Choroid plexus epithelial cell (primary cell): ENCODE measurements around the gene OCRL.
"Not testable (repeated sequence)": the region's sequence is repeated elsewhere in the genome, so short reads cannot be mapped to it uniquely, and the experiment has no call there.

Experiments used
- DNase-seq: peaks from one replicate; pipeline ENCODE4 v3.0.0-alpha.2; 2010; ENCODE audit warnings: low read depth
- H3K4me3 ChIP-seq: 2 replicates; pipeline ENCODE4 v1.5.1; 2011; ENCODE audit warnings: low read depth, mild to moderate bottlenecking, control low read depth, low read length, moderate library complexity
- TF ChIP-seq, protein P1 (sequence below): conservative IDR thresholded peaks from 2 replicates; pipeline ENCODE4 v1.5.1; 2011; ENCODE audit warnings: low read depth, mild to moderate bottlenecking, control low read depth, inconsistent platforms, low read length, moderate library complexity

Gene OCRL

DNA sequence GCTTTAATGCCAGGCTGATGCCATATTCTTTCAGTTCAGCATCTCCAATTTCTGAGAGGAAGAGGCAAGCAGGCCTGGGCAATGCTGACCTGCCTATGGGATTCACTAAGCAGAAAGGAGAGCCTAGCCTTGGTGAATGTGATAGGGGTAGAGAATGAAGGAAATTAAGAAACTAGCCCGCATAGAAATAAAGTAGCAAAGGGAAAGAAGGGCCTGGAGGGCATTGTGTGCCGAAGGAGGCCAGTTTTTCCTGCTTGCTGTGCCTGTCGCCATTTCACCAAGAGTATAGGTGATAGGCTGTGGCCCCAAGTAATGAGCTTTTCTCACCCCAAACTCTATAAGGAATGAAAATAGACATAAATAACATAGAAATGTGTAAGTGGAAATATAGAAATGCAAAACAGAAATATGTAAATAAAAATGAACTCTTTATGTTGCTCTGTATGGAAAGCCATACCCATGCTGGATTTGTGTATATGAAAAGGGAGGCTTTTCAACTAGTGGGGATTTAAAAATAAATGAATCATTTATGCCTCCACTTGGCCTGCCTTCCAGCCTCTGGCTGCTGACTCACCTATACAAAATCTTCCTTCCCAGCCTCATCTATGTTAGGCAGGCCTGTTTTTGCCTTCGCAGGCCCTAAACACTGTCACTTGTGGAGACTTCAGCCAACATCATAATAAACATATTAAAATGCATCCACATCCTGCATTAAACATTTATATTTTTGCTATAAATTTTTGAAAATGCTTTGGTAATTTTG is 5.1 kb upstream of the OCRL start:
- TF ChIP-seq, protein P1, sequence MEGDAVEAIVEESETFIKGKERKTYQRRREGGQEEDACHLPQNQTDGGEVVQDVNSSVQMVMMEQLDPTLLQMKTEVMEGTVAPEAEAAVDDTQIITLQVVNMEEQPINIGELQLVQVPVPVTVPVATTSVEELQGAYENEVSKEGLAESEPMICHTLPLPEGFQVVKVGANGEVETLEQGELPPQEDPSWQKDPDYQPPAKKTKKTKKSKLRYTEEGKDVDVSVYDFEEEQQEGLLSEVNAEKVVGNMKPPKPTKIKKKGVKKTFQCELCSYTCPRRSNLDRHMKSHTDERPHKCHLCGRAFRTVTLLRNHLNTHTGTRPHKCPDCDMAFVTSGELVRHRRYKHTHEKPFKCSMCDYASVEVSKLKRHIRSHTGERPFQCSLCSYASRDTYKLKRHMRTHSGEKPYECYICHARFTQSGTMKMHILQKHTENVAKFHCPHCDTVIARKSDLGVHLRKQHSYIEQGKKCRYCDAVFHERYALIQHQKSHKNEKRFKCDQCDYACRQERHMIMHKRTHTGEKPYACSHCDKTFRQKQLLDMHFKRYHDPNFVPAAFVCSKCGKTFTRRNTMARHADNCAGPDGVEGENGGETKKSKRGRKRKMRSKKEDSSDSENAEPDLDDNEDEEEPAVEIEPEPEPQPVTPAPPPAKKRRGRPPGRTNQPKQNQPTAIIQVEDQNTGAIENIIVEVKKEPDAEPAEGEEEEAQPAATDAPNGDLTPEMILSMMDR, result no peak
- H3K4me3 ChIP-seq, result no peak overlapping the region
- no peak for DNase-seq

DNA sequence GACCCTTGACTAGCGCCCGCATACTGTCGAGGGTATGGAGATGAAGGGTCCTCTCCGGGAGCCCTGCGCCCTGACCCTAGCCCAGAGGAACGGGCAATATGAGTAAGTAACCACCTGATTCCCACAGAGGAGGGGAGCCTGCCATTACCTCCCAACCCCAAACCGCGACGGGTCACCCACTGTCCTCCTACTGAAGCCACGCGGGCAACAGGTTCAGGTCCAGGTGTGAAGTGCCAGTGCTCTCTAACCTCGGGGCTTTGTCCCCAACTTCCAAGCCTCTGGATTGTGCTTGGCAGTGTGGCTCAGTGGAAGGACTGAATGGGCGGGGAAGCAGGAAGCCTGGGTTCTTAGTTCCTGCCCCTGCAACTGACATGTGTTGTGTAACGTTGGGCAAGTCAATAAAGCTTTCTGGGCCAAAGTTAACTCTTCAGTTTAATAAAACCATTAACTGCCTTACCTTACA is 694 bp downstream of the OCRL start:
- no peak for DNase-seq
- TF ChIP-seq, protein P1, result no peak
- H3K4me3 ChIP-seq, result peak overlapping the region; percentile 73

DNA sequence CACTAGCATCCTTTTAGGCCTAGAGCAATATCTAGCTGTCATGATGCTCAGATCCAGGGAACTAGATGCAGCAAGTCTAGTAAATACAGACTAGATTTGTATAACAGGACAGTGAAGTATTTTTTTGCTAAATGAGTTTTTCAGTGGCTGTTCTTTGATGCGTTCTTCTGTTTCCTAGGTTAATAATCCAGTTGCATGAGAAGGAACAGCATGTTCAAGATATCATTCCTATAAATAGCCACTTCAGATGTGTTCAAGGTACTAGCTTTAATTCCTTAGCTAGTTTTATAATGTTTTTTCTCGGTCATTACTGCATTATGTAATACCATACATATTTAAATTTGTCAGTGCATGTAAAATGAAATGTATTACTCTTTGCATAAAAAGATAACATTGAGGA is 4.7 kb downstream of the OCRL start:
- TF ChIP-seq, protein P1, result no peak
- no peak overlapping the region for H3K4me3 ChIP-seq
- DNase-seq, result no peak

DNA sequence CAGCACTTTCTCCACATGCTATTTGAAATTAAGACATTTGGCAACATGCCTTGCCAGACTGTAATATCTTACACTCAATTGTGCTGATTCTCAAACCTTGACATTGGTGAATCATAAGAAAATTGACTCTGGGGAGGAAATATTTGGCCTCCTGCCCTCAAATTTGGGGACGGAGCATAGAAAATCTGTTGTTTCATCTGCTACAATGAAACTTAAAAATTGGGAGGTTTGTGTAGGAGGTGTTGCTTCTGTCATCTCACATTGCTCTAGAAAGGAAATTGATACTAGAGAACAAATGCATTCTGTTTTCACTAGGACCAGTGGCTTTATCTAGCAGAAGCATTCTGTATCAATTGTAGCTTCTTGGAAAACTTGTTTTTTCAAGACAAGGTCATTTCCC is 5.3 kb downstream of the OCRL start:
- no peak overlapping the region for H3K4me3 ChIP-seq
- DNase-seq, result no peak
- TF ChIP-seq, protein P1, result no peak

DNA sequence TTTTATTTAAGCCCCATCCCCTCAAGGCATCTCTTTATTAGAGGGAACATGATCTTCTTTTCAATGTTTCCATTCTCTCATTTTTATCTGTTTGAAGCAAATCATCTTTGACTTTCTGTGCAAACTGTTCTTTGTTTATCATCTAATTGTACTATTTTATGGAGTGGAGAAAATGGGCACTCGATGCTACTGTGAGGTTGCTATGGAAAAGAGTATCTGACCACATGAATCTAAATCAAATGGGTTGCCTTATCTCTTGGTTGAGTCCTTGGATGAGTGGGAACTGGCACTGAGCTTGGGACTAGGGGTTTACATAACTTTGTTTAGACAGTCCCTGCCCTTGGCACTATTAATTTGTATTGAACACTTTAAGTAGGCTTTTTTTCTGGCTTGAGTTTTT is 9.1 kb downstream of the OCRL start:
- DNase-seq, result no peak
- H3K4me3 ChIP-seq, result no peak overlapping the region
- TF ChIP-seq, protein P1, result no peak

DNA sequence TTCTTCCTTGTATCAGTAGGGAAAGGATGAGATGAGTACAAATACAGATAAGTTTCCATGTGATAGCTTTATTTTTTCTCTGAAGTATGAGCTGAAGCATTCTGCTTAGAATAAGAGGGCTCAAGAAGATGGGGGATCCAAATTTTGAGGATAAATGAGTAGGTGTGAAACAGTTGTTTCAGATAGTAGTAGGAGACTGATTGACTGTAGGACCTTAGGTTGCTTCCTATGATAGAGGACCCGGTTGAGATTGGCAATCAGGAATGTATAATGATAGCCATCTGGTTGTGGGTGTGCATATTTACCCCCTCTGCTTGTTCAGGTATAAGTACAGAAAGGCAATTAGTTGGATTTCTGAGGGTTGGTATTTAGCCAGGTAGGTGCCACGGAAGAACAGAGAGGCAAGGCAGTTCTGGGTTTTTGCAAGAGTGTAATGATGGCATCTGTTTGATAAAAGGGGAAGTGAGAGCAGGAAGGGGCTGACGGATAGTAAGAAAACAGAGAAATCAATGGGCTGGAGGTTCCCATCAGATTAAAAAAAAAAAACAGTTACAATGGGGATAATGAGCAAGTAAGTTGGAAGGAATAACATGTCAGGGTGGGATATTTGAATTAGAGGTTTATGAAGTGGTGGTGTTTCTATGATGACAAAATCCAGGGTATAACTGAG is 13.7 kb downstream of the OCRL start:
- TF ChIP-seq, protein P1, result no peak
- no peak overlapping the region for H3K4me3 ChIP-seq
- DNase-seq, result no peak

DNA sequence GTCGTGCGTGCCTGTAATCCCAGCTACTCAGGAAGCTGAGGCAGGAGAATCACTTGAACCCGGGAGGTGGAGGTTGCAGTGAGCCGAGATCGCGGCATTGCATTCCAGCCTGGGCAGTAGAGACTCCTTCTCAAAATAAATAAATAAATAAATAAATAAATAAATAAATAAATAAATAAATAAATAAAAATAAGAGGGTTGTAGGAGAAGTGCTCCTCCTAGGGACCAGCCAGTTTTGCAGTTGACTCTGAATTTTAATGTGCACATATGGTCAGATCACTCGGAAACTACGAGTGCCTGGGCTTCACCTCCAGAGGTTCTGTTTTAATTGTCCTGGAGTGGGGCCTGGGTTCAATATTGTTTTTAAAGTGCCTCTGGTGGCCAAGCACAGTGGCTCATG is 14.8 kb downstream of the OCRL start:
- TF ChIP-seq, protein P1, result peak; percentile 23
- not testable (repeated sequence) for DNase-seq

More for the DNA sequence above, 14.8 kb downstream of the OCRL start:
- H3K4me3 ChIP-seq, result not testable (repeated sequence)
